Retina (tissue), 1 donor: ENCODE results near the gene LTBP1.
"Not testable (repeated sequence)": the region's sequence is repeated elsewhere in the genome, so short reads cannot be mapped to it uniquely, and the experiment has no call there.

Source experiments
- DNase-seq: peaks from one replicate; pipeline ENCODE4 v3.0.0-alpha.2; 2016

LTBP1 gene

DNA sequence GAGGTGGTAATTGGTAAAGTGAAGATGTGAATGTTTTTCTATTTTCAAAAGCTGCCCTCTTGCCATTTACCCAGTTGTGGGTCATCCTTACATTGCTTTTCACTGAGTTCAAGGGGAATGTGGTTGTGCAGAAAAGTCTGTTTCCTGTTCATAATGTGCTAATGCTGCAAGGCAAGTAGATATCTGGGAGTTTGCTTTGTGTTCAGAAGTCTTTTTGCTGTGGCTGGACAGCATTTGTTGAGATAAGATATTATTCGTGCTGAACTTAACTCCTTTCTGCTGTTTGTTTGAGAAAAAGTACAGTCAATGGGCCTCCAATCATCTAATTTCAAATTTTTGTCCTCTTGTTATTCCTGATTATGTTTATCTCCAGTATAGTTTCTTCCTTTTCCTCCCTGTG is 263.2 kb downstream of the LTBP1 start:
- no peak for DNase-seq

- no peak for DNase-seq
Measured at GRCh38 chr2:33210626-33211025, 263.9 kb downstream of the LTBP1 start.

- DNase-seq, result no peak
Measured at GRCh38 chr2:33212151-33212550, 265.4 kb downstream of the LTBP1 start.

GRCh38 chr2:33213244-33213643 is 266.5 kb downstream of the LTBP1 start:
- DNase-seq, result no peak

DNA sequence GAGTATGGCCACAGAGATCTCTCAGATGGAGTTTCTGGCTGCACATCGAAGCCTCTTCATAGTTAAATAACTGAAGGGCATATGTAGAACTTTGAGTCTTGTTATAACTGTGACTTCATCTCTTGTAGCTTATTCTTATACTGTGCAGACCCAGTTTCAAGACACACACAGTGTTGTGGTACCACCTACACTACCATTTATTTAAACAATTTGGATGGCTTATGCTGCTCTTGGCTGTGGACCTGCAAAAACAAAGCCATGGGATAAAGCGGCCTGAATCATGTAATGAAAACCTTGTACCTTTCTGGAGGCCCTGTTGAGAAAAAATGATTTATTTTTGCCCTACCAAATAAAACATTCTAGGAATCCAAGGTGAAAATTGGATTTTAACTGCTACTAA is 266.9 kb downstream of the LTBP1 start:
- DNase-seq, result no peak

- DNase-seq, result no peak
Measured at GRCh38 chr2:33214436-33214835, 267.7 kb downstream of the LTBP1 start.

DNA sequence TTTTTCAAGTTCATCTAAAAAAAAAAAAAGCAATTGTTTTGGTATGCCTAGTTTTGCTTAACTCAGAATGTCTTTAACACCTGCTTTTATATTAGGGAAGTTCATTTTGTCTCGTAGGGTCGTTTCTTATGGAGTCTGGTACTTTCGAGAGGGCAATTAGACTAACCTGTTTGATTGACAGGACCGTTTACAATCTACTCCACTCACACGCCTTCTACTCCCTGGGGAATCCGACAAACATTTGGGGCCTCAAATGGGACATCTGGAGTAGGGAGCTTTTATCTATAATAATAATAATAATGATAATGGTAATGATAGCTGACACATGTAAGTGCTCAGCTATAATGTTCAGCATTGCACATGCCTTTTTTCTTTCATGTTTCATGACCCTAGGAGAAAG is 268.1 kb downstream of the LTBP1 start:
- DNase-seq, result peak; percentile 19

DNA sequence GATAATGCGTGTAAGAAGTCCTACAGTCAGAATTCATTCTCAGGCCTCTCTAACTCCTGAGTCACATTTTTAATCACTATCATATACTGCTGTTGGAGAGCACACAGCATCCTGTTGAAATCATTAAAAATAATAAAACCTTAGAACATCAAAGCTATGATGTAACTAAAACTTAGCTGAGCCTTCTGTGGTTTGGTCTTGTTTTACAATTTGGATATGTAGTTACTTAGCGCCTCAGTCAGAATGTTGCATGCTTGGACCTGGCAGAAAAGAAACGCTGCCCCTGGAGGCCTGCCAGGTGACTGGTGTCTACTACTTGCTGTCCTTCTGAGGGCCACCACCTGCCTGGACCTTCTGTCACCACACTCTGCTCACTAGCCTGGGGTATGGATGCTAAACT is 268.5 kb downstream of the LTBP1 start:
- DNase-seq, result no peak

- no peak for DNase-seq
Measured at GRCh38 chr2:33215983-33216382, 269.2 kb downstream of the LTBP1 start.

GRCh38 chr2:33216508-33217182 is 269.9 kb downstream of the LTBP1 start:
- DNase-seq, result no peak

DNA sequence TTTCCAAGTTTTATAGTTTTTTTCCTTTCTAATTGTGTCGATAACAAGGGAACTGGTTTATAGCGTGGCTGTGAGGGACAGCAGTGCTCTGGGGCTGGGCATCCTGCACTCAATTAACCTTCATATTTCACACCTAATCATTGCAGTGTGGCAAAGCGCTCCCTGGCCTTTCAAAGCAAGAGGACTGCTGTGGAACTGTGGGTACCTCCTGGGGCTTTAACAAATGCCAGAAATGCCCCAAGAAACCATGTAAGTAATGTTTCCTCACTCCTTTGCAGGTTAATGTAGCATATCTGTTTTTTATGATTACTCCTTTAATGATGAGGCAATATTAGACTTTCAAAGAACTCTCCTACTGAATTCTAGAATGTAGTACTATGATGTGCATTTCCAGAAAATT is 270.7 kb downstream of the LTBP1 start:
- DNase-seq, result no peak

- DNase-seq, result no peak
Measured at GRCh38 chr2:33219114-33219513, 272.4 kb downstream of the LTBP1 start.

DNA sequence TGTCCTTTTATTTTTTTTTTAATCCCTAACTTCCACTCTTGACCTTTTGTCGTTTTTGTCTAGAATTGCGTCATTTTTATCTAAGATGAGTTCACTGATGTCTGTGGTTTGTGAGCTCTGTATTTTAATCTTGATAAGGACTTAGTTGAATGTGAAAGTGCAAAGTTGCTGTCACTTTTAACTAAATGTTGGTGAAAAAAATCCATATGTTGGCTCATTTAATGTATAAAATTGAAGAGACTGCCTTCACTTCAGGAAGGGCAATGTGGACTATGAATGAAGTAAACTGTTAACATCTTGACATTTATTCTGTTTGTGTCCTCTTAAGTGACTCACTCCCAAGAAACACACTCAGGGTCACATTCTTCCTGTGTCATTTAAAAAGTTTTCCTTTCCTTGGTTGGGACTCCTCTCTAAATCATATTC is 273.1 kb downstream of the LTBP1 start:
- no peak for DNase-seq

DNA sequence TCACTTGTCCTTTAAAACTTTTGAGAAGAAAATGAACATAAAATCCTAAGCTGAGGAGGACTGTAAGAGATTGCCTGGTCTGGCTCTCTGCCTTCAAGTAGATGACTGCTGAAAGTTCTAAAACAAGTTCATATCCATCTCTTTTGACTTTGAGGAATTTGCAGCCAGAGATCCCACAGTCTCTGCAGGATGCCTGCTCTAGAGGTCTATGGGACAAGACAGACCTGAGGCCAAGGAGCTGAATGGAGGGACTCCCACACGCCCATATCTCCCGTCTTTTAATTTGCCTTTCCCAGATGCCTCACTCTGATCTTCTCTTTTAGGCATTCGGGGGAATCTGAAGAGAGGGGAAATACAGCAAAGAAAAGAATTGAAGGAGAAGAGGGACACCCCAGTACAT is 273.8 kb downstream of the LTBP1 start:
- no peak for DNase-seq

- DNase-seq, result no peak
Measured at GRCh38 chr2:33221046-33221784, 274.5 kb downstream of the LTBP1 start.

GRCh38 chr2:33222309-33222708 is 275.6 kb downstream of the LTBP1 start:
- DNase-seq, result no peak

DNA sequence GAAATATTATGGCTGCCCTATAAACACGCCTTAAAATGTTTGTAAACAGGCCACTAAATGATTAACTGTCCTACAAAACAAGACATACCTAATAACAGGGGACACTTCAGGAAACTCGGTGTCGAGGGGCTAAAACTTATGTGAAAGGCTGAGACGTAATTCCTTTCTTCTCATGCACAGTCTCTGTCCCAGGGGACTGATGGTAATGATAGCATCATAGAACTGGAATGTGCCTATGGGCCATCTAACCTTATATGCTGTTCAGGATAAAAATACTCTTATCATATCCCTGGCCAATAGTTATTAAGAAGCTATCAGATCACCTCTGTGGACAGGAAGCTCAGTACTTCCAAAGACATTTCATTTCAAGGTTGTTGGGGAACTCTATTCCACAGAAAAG is 277.1 kb downstream of the LTBP1 start:
- DNase-seq, result no peak

DNA sequence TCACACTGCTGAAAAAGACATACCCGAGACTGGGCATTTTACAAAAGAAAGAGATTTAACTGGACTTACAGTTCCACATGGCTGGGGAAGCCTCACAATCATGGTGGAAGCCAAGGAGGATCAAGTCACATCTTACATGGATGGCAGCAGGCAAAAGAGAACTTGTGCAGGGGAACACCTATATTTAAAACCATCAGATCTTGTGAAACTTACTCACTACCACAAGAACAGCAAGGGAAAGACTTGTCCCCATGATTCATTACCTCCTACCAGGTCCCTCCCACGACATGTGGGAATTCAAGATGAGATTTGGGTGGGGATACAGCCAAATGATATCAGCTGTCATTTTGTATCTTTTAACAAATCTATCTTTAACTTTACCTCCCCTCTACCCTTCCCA is 278.6 kb downstream of the LTBP1 start:
- DNase-seq, result no peak

DNA sequence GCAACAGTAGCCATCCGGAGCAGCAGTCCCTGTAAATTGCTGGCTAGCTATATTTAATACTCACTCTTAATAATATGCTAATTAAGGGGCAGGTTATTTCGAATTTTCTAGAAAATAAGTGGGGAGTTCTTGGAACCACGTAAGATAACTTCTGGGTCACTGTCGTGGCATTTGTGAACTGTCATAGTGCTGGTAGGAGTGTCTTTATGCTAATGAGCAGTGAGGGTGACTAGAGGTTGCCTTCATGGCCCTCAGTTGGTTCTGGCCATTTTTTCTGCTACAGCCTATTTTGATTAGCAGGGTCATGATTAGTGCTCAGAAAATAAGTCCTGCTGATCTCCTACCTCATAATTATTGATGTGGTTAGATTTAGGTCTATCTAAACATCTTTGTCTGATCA is 279.8 kb downstream of the LTBP1 start:
- DNase-seq, result no peak

DNA sequence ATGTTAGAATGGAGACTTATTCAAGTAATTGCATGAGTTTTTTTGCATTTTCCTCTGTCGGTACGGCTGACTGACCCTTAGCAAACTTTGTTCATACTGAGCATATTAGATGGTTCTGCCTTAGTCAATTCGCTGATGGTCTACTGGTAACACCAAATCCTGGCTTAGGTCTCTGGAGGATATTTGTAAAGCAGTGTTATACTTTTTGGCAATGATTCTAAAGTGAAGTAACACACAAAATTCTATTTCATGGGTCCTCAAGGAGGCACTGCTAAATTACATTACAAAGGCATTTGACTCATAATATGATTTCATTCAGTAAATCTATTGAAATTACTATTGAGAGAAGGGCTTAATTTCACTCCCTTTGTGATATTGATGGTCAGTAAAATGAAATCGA is 282.9 kb downstream of the LTBP1 start:
- DNase-seq, result no peak

- DNase-seq, result no peak
Measured at GRCh38 chr2:33230195-33230594, 283.4 kb downstream of the LTBP1 start.

GRCh38 chr2:33230842-33231241 is 284.1 kb downstream of the LTBP1 start:
- DNase-seq, result no peak

DNA sequence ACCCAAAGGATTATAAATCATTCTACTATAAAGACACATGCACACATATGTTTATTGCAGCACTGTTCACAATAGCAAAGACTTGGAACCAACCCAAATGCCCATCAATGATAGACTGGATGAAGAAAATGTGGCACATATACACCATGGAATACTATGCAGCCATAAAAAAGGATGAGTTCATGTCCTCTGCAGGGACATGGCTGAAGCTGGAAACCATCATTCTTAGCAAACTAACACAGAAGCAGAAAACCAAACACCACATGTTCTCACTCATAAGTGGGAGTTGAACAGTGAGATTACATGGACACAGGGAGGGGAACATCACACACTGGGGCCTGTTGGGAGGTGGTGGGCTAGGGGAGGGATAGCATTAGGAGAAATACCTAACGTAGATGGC is 288.8 kb downstream of the LTBP1 start:
- DNase-seq, result not testable (repeated sequence)

- no peak for DNase-seq
Measured at GRCh38 chr2:33236482-33237385, 290.0 kb downstream of the LTBP1 start.
